ENCODE measurements around the gene IKBIP. TPM values are rescaled to one million over a fixed set of nuclear protein-coding genes. Genes with fewer than 3 reads are reported as not detected.

IKBIP gene
- total and polyA plus RNA-seq, 9 of the 15 experiments (the other 6 are each of a cell fraction or from before 2014, with no cell fraction given): 3.3 to 19.5 (median 14.9) TPM

DNA sequence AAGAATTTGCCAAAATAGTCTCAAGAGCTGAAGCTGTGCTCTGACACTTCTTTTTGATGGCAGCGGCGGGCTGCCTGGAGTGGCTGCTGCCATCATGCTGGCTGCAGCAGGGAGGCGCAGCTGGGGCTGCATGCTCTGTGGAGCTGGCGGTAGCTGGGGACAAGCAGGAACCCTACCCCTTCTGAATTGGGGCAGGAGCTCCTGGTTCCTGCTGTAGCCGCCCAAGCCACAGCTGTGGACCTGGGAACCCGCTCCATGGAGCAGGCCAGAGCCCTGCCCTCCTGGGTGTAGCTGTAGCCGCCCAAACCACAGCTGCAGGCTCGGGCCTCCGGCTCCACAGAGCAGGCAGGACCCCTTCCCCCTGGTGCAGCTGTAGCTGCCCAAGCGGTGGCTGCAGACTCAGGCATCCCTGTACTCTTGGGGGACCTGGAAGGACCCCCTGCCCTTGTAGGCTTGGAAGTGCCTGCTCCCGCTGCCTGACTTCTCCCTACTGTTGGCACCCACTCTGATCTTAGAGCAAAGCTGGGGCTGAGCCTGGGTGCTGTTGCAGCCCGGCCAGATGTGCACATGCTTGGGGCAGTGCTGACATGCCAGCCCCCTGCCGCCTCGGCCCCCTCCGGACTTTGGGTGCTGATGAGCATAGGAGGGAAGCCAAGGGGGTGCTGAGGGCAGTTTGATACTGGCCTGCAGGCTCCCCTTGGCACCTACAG, 33.8 kb upstream of the IKBIP start:
- no peak overlapping the region for H3K27ac ChIP-seq (ENCODE audit: extremely low read depth, low read depth, low read length)
- ChIA-PET POLR2A (interaction anchor here (0.6 to 1.5 kb wide), 2 partner anchors 34 to 312 kb away, joined by 3 to 5 read pairs; partner anchors contain the start of gene IKBIP), CTCF (ENCODE audit: low intra/inter-chr PET ratio) (no interaction called here)
- H3K4me2 ChIP-seq (ENCODE audit: insufficient read depth, low read length): no peak overlapping the region
- peaks cover 13% of the 10 kb centered on the region for H3K36me3 ChIP-seq (ENCODE audit: control insufficient read depth, insufficient read depth, low read length)
- in situ Hi-C loops (cut with MboI) (no loop called here), intact Hi-C loops (cut with micrococcal nuclease) (no loop called here)
- no TSS peak for BruUV-seq (replicated peaks)
- WGBS (ENCODE audit: insufficient coverage, low coverage, missing lambda C conversion rate): 81% methylated on average over 14 of the region's 15 CpGs
- H2AFZ ChIP-seq (ENCODE audit: low read depth, low read length): no peak overlapping the region
- no peaks in the 10 kb centered on the region for H3K79me2 ChIP-seq (ENCODE audit: control insufficient read depth, insufficient read depth, low read length)
- no peak for FAIRE-seq
- H3K9me3 ChIP-seq (replicated peaks; ENCODE audit: control insufficient read depth, insufficient read depth, low read depth, low read length): no peaks in the 10 kb centered on the region
- no peak for DNase-seq (ENCODE audit: extremely low read depth in 1 of 4, low spot score in 3 of 4)
- no peaks in the 10 kb centered on the region for H3K9me1 ChIP-seq (ENCODE audit: control insufficient read depth, insufficient read depth, low read length)
- H3K4me1 ChIP-seq (replicated peaks in 1 of 2; ENCODE audit: control insufficient read depth in 2 of 2, insufficient read depth in 2 of 2, low read length in 2 of 2): peaks cover 0 to 7% of the 10 kb centered on the region in 2 experiments; a peak in 2 of 5 replicates
- no peak overlapping the region for H3K4me3 ChIP-seq
- ATAC-seq: peak; percentile 44
- TF ChIP-seq CEBPG (CRISPR knock-in tag; IDR thresholded peaks at IDR 0.05) (no peak), CEBPG (tag; conservative IDR thresholded peaks at IDR 0.05 in 1 of 2, IDR thresholded peaks at IDR 0.05 in 1 of 2) (no peak)
- TF ChIP-seq, protein P1, sequence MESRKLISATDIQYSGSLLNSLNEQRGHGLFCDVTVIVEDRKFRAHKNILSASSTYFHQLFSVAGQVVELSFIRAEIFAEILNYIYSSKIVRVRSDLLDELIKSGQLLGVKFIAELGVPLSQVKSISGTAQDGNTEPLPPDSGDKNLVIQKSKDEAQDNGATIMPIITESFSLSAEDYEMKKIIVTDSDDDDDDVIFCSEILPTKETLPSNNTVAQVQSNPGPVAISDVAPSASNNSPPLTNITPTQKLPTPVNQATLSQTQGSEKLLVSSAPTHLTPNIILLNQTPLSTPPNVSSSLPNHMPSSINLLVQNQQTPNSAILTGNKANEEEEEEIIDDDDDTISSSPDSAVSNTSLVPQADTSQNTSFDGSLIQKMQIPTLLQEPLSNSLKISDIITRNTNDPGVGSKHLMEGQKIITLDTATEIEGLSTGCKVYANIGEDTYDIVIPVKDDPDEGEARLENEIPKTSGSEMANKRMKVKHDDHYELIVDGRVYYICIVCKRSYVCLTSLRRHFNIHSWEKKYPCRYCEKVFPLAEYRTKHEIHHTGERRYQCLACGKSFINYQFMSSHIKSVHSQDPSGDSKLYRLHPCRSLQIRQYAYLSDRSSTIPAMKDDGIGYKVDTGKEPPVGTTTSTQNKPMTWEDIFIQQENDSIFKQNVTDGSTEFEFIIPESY (CRISPR knock-in tag; IDR thresholded peaks at IDR 0.05): peak; percentile 53; the same call in 1 of the 2 replicates
- H3K9ac ChIP-seq (ENCODE audit: insufficient read depth in 1 of 2, low read depth in 2 of 2, low read length in 2 of 2): no peak overlapping the region; a peak in 1 of 4 replicates
- no peaks in the 10 kb centered on the region for H4K20me1 ChIP-seq (replicated peaks; ENCODE audit: control insufficient read depth, insufficient read depth, low read length)
- no peaks in the 10 kb centered on the region for H3K27me3 ChIP-seq (ENCODE audit: control insufficient read depth in 2 of 2, insufficient read depth in 2 of 2, low read length in 2 of 2)

All from K562 (cell line).